ENCODE data around the gene RGS14. TPM values are rescaled to one million over a fixed set of nuclear protein-coding genes. Genes with fewer than 3 reads are reported as not detected.
"Not testable (repeated sequence)": the region's sequence is repeated elsewhere in the genome, so short reads cannot be mapped to it uniquely, and the experiment has no call there.

Gene RGS14
- polyA plus RNA-seq, 1 experiment: 2.6 TPM

DNA sequence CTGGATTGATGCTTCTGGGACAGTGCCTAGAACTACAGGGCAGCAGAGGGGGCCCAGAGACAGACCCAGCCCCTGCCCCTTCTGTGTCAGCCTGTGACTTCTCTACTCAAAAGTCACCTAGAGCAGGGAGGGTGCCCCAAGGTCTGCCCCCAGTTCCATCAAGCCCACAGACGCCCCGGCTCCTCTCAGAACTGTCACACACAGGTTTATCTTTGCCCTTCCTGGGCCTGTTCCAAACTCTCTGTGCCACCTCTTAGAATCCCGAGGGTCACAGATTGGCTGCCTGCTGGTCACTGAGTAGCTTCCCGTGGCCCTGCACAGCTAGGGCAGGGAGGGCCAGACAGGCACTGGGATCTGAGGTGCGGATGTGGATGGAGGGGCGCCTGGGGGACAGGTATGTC is 1.7 kb downstream of the RGS14 start:
- no peaks in the 10 kb centered on the region; the same call in 1 of the 2 replicates for H3K9me3 ChIP-seq (ENCODE audit: control insufficient read depth, insufficient read depth, low read length)
- ChIA-PET POLR2A (interaction anchor here (0.7 to 1.4 kb wide), 2 partner anchors 7 to 11 kb away, joined by 3 to 6 read pairs; partner anchors contain the start of gene LMAN2), CTCF (interaction anchor here (1.1 kb wide), 1 partner anchor 10 kb away, joined by 3 read pairs; no protein-coding TSS in a partner anchor)
- no peak for DNase-seq (ENCODE audit: low read depth, low spot score)
- TF ChIP-seq CTCF (IDR thresholded peaks at IDR 0.05; ENCODE audit: low read depth, low read length): no peak
- H3K4me3 ChIP-seq (ENCODE audit: low read depth, low read length): no peak overlapping the region
- peaks cover 15% of the 10 kb centered on the region for H3K27me3 ChIP-seq (ENCODE audit: control insufficient read depth, insufficient read depth, low read length)
- H3K27ac ChIP-seq (ENCODE audit: low read depth, low read length): no peak overlapping the region

DNA sequence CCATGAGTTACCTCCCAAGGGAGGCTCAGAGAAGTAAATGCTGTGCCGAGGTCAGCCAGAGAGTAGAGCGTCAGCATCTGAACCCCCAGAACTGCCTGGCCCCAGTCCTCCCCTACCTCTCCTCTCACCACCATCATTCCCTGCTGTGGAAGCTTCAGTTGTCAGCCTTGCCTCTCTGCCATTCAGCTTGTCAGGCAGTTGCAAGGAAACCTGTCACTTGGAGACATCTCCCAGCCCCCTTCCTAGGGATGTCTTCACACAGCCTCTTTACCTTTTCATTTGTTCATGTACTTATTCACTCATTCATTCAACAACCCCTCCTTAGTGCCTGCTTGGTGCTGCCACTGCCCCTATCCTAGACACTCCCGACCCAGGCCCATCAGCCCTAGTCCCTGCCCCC is 2.1 kb downstream of the RGS14 start:
- TF ChIP-seq CTCF (IDR thresholded peaks at IDR 0.05; ENCODE audit: low read depth, low read length): no peak
- H3K9me3 ChIP-seq (ENCODE audit: control insufficient read depth, insufficient read depth, low read length): no peaks in the 10 kb centered on the region; the same call in 1 of the 2 replicates
- H3K27me3 ChIP-seq (ENCODE audit: control insufficient read depth, insufficient read depth, low read length): peaks cover 15% of the 10 kb centered on the region
- H3K27ac ChIP-seq (ENCODE audit: low read depth, low read length): no peak overlapping the region
- H3K4me3 ChIP-seq (ENCODE audit: low read depth, low read length): no peak overlapping the region
- DNase-seq (ENCODE audit: low read depth, low spot score): no peak
- ChIA-PET POLR2A (interaction anchor here (0.6 to 1.4 kb wide), 3 partner anchors 8 to 15 kb away, joined by 3 to 6 read pairs (median 3); partner anchors contain the start of gene LMAN2), CTCF (no interaction called here)

DNA sequence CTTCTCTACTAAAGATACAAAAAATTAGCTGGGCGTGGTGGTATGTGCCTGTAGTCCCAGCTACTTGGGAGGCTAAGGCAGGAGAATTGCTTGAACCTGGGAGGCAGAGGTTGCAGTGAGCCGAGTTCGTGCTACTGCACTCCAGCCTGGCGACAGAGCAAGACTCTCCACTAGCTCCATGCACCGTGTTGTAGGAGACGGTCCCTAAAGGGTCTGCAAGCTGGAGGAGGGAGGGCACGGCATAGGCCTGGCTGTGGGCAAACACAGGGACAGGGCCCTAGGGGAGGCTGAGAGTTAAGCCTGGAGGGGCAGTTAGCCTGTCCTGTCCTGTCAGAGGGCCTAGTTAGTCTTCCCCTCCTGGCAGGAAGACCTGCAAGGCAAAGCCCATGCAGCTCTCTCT is 3.0 kb downstream of the RGS14 start:
- not testable (repeated sequence) for H3K27ac ChIP-seq (ENCODE audit: low read depth, low read length); H3K4me3 ChIP-seq (ENCODE audit: low read depth, low read length); H3K9me3 ChIP-seq (ENCODE audit: control insufficient read depth, insufficient read depth, low read length); DNase-seq (ENCODE audit: low read depth, low spot score)
- H3K27me3 ChIP-seq (ENCODE audit: control insufficient read depth, insufficient read depth, low read length): peaks cover 13% of the 10 kb centered on the region
- ChIA-PET POLR2A (interaction anchor here (0.6 to 1.4 kb wide), 2 partner anchors 9 to 138 kb away, joined by 6 read pairs; partner anchors contain the start of gene LMAN2), CTCF (interaction anchor here (0.8 kb wide), 1 partner anchor 8 kb away, joined by 3 read pairs; no protein-coding TSS in a partner anchor)

DNA sequence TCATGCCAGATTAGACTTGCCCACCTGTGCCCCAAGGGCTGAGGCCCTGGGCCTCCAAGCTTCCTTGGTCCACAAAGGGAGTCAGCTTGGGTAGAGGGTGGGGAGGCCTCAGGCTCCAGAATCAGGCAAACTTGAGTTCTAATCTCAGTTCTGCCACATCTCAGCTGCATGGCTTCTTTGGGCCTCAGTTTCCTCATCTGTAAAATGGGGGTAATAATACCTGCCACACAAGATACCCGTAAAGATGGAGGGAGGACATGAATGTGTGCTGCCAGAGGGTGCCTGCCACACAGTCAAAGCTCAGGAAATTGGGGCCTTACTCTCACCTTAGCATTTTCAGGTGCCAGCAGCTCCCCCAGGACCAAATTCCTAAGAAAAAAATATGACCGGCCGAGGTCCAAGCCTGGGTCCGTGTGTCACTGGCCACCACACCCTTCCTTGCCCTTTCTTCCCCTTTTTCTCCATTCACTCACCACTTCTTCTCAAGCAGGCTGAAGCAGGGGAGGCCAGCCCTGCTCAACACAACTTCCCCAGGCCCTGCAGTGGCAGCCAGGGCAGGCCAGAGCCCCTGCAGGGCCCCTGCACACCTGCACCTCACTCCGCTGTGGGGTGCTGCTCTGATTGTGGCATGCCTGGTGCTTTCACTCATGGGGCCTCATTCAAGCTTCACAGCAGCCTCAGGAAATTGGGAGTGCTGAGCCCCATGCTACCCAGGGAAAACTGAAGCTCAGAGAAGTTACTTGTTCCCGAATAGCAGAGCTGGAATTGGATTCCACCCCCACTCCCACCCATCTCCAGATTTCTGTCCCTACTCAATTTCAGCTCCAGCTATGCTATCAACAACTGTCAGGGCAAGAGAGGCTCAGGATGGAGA is 3.9 kb downstream of the RGS14 start:
- Histone ChIP-seq H3K27ac (ENCODE audit: low read depth, low read length) (no peak overlapping the region), H3K27me3 (ENCODE audit: control insufficient read depth, insufficient read depth, low read length) (peaks cover 13% of the 10 kb centered on the region), H3K9me3 (ENCODE audit: control insufficient read depth, insufficient read depth, low read length) (no peaks in the 10 kb centered on the region; the same call in 1 of the 2 replicates), H3K4me3 (ENCODE audit: low read depth, low read length) (no peak overlapping the region)
- CTCF ChIA-PET: interaction anchor here (0.5 to 1.3 kb wide), 4 partner anchors 9 to 43 kb away, joined by 3 to 5 read pairs (median 4); no protein-coding TSS in a partner anchor
- POLR2A ChIA-PET: no interaction called here
- TF ChIP-seq CTCF (IDR thresholded peaks at IDR 0.05; ENCODE audit: low read depth, low read length): no peak
- no peak for DNase-seq (ENCODE audit: low read depth, low spot score)

- ChIA-PET CTCF (interaction anchor here (0.5 to 1.3 kb wide), 4 partner anchors 8 to 44 kb away, joined by 3 to 5 read pairs (median 4); no protein-coding TSS in a partner anchor), POLR2A (no interaction called here)
- no peak overlapping the region for H3K4me3 ChIP-seq (ENCODE audit: low read depth, low read length)
- no peak overlapping the region for H3K27ac ChIP-seq (ENCODE audit: low read depth, low read length)
- DNase-seq (ENCODE audit: low read depth, low spot score): no peak
- TF ChIP-seq CTCF (IDR thresholded peaks at IDR 0.05; ENCODE audit: low read depth, low read length): no peak
- H3K9me3 ChIP-seq (ENCODE audit: control insufficient read depth, insufficient read depth, low read length): no peaks in the 10 kb centered on the region; the same call in 1 of the 2 replicates
- peaks cover 13% of the 10 kb centered on the region for H3K27me3 ChIP-seq (ENCODE audit: control insufficient read depth, insufficient read depth, low read length)
These were observed 4.5 kb downstream of the RGS14 start for GRCh38 chr5:177362292-177362609.
